ENCODE results near the gene NDRG4. TPM values are rescaled to one million over a fixed set of nuclear protein-coding genes. Genes with fewer than 3 reads are reported as not detected.

NDRG4 gene
- total RNA-seq, 1 experiment from 2014 or later: 4.8 TPM

GRCh38 chr16:58451945-58452401 lies 48.0 kb upstream of the NDRG4 start:
- peaks cover 33% of the 10 kb centered on the region for H3F3A ChIP-seq (ENCODE audit: insufficient read depth, low read depth)
- ChIA-PET CTCF (interaction anchor here (0.6 to 1.0 kb wide), 3 partner anchors 43 to 213 kb away, joined by 3 to 5 read pairs (median 4); no protein-coding TSS in a partner anchor), POLR2A (ENCODE audit: unreplicated experiment) (interaction anchor here (0.7 kb wide), 1 partner anchor 11 kb away, joined by 13 read pairs; no protein-coding TSS in a partner anchor)
- no peaks in the 10 kb centered on the region for H3K9me2 ChIP-seq (ENCODE audit: insufficient read depth)
- BruUV-seq (replicated peaks): no TSS peak
- peak overlapping the region; percentile 23 for H3K4me2 ChIP-seq
- no peaks in the 10 kb centered on the region for H3K27me3 ChIP-seq (ENCODE audit: insufficient read depth, low read depth)
- no peak overlapping the region for H2AFZ ChIP-seq
- no peak overlapping the region for H3K4me3 ChIP-seq
- no peaks in the 10 kb centered on the region for H3K9me3 ChIP-seq (ENCODE audit: insufficient read depth, low read depth)
- DNase-seq: peak in 1 of 2 experiments; percentile 85
- intact Hi-C loops (cut with micrococcal nuclease; ENCODE audit: unreplicated experiment): no loop called here
- no peaks in the 10 kb centered on the region for H4K20me1 ChIP-seq (ENCODE audit: insufficient read depth)
- peaks cover 39% of the 10 kb centered on the region for H3K4me1 ChIP-seq (replicated peaks; ENCODE audit: insufficient read depth)
- H3K36me3 ChIP-seq (ENCODE audit: low read depth): no peaks in the 10 kb centered on the region
- no peaks in the 10 kb centered on the region for H3K79me2 ChIP-seq (ENCODE audit: low read depth)
- no peak for TF ChIP-seq EZH2 (IDR thresholded peaks at IDR 0.05; ENCODE audit: low read depth)
- H3K27ac ChIP-seq: peak overlapping the region; percentile 41

DNA sequence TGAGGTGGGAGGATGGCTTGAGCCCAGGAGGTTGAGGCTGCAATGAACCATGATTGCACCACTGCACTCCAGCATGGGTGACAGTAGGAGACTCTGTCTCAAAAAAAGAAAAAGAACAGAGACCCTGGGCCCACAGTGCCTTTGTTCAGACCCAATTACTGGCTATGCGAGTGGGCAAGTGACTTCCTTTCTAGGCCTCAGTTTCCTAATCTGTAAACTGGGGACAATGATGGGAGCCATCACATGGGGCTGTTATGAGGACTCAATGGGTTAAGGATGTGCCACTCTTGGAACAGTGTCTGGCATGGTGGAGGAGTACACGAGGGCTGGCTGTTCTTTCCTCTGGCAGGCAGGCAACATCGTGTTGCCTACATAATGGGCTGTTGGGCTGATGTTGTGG lies 47.3 kb upstream of the NDRG4 start:
- Histone ChIP-seq H3K79me2 (ENCODE audit: low read depth) (no peaks in the 10 kb centered on the region), H3K9me3 (ENCODE audit: insufficient read depth, low read depth) (no peaks in the 10 kb centered on the region), H3K4me1 (replicated peaks; ENCODE audit: insufficient read depth) (peaks cover 39% of the 10 kb centered on the region), H3K27ac (peak overlapping the region; percentile 41; the same call in 1 of the 2 replicates), H3K4me2 (0 out of 2 replicates have a peak overlapping the region, but pooled peaks have one; percentile 23), H3K36me3 (ENCODE audit: low read depth) (no peaks in the 10 kb centered on the region), H4K20me1 (ENCODE audit: insufficient read depth) (no peaks in the 10 kb centered on the region), H3K9me2 (ENCODE audit: insufficient read depth) (no peaks in the 10 kb centered on the region), H3F3A (ENCODE audit: insufficient read depth, low read depth) (peaks cover 36% of the 10 kb centered on the region), H3K4me3 (no peak overlapping the region), H2AFZ (no peak overlapping the region), H3K27me3 (ENCODE audit: insufficient read depth, low read depth) (no peaks in the 10 kb centered on the region)
- POLR2A ChIA-PET (ENCODE audit: unreplicated experiment): interaction anchor here (0.7 kb wide), 1 partner anchor 12 kb away, joined by 13 read pairs; no protein-coding TSS in a partner anchor
- no peak for DNase-seq
- intact Hi-C loops (cut with micrococcal nuclease; ENCODE audit: unreplicated experiment): no loop called here
- no TSS peak for BruUV-seq (replicated peaks)
- TF ChIP-seq EZH2 (IDR thresholded peaks at IDR 0.05; ENCODE audit: low read depth) (no peak), CTCF (conservative IDR thresholded peaks at IDR 0.05) (no peak)
- CTCF ChIA-PET: interaction anchor here (0.6 to 1.0 kb wide), 3 partner anchors 44 to 212 kb away, joined by 3 to 5 read pairs (median 4); no protein-coding TSS in a partner anchor

DNA sequence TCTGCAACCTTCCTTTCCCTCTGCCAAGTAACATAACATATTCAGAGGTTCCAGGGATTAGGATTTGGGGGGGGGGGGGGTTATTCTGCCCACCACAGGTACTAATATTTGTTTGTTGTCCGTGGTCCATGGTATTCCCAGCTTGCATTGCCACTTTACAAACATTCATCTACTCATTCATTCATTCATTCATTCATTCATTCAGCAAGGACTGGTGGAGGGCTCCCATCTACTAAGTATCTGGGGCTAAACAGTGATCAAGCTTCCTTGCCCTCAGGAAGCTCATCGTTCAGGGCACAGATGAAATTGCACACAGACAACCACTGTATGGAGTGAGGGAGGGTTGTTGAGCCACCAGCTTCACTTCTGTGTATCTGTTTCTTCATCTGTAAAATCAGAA lies 45.8 kb upstream of the NDRG4 start:
- no peak overlapping the region for H3K4me3 ChIP-seq
- H4K20me1 ChIP-seq (ENCODE audit: insufficient read depth): no peaks in the 10 kb centered on the region
- no peaks in the 10 kb centered on the region for H3K36me3 ChIP-seq (ENCODE audit: low read depth)
- no peak overlapping the region for H3K27ac ChIP-seq
- peaks cover 50% of the 10 kb centered on the region for H3K4me1 ChIP-seq (replicated peaks; ENCODE audit: insufficient read depth)
- no TSS peak for BruUV-seq (replicated peaks)
- no peak overlapping the region for H2AFZ ChIP-seq
- intact Hi-C loops (cut with micrococcal nuclease; ENCODE audit: unreplicated experiment): no loop called here
- TF ChIP-seq EZH2 (IDR thresholded peaks at IDR 0.05; ENCODE audit: low read depth) (no peak), CTCF (conservative IDR thresholded peaks at IDR 0.05) (no peak)
- ChIA-PET CTCF (no interaction called here), POLR2A (ENCODE audit: unreplicated experiment) (interaction anchor here (0.5 kb wide), 1 partner anchor 24 kb away, joined by 8 read pairs; no protein-coding TSS in a partner anchor)
- H3K79me2 ChIP-seq (ENCODE audit: low read depth): no peaks in the 10 kb centered on the region
- no peak overlapping the region for H3K4me2 ChIP-seq
- H3K27me3 ChIP-seq (ENCODE audit: insufficient read depth, low read depth): no peaks in the 10 kb centered on the region
- DNase-seq: no peak
- peaks cover 36% of the 10 kb centered on the region for H3F3A ChIP-seq (ENCODE audit: insufficient read depth, low read depth)
- no peaks in the 10 kb centered on the region for H3K9me3 ChIP-seq (ENCODE audit: insufficient read depth, low read depth)
- H3K9me2 ChIP-seq (ENCODE audit: insufficient read depth): no peaks in the 10 kb centered on the region
